Glomerular visceral epithelial cell (primary cell): ENCODE results near the gene IKZF5.

Experiments
- DNase-seq: peaks from one replicate; pipeline ENCODE4 v3.0.0-alpha.2; 2016; ENCODE audit errors: extremely low spot score

Gene IKZF5, protein sequence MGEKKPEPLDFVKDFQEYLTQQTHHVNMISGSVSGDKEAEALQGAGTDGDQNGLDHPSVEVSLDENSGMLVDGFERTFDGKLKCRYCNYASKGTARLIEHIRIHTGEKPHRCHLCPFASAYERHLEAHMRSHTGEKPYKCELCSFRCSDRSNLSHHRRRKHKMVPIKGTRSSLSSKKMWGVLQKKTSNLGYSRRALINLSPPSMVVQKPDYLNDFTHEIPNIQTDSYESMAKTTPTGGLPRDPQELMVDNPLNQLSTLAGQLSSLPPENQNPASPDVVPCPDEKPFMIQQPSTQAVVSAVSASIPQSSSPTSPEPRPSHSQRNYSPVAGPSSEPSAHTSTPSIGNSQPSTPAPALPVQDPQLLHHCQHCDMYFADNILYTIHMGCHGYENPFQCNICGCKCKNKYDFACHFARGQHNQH

DNA sequence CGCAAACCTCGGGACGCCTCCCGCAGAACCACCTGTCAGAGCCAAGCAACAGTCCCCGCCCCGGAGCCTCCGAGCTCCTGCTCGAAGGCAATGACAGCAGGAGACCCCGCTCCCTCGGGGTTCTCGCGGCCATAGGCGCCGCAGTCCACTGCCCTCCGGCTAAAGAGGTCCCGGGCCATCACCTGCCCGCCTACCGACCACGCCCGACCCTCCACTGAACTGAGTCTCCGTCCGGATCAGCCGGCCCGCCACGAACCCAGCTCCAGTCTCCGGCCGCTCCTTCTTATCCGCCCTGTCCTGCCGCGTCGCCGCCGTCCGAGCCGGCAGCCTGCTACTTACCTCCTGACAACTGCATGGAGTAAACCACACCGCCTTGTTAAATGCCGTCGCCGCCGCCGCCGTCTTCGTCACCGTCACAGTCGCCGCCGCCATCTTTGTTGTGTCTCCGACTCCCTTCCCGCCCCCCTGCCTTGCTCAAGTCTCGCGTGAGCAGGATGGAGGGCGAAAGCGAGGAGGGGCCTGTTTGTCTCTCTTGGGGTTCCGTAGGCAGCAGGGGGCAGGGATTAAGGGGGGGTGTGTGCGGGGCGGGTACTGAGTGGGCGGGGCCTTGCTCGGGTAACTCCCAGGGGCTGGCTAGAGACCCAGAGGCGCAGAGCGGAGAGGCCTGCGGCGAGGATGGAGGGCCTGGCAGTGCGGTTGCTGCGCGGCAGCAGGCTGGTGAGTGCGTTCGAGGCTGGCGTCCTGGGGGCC is at the start of gene IKZF5, which contains the start of gene ACADSB:
IKZF5 (minus strand) TSS at position 441 of the 750 bp plus-strand sequence. CDS start 10,170 bp downstream, outside the sequence.
ACADSB (plus strand) TSS at position 652 of the 750 bp plus-strand sequence; CDS start at position 676, 24 bp downstream.
- DNase-seq: peak; percentile 98

DNA sequence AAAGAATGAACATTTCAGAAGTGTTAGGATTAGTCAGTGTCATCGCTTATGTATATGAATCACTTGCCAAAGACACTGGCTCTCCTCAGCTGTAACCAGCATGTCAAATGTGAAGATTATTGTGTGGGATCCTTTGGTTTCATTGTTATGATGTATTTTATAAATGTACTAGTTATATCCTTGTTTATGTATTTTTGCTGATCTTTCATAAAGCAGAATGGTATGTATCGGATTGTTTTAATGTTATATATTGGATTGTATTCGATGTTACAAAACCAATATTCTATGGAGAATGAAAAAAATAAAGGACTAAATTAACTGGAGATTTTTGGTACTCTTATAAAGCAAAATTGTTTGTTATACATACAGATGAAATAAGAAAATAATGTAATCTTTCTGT is 49.4 kb upstream of the IKZF5 start:
- no peak for DNase-seq

GRCh38 chr10:123045961-123046731 is 37.6 kb upstream of the IKZF5 start:
- DNase-seq: no peak

GRCh38 chr10:123044391-123044790 is 35.8 kb upstream of the IKZF5 start:
- DNase-seq: no peak

DNA sequence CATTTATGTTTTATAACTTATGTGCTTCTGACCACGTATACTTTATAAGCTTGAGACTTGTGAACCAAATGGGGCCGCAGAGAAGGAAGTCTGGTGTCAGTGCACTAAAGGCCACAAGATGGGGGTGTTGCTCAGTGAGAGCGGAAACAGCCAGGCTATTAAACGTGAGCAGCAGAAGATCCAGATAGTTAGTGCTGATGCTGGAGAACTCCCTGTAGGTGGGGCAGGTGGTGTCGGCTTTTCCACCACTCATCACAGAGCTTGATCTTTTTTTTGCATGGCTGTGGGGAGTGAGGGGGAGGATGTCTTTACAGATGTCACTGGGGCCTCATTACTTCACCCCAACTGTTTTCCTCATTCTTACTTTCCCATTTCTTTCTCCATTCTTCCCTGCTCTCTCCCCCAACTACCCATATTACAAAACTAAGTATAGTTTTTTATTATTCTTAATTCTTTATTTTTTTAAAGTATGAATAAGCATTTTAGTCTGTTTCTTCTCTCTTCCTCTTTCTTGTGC is 34.9 kb upstream of the IKZF5 start:
- peak; percentile 67 for DNase-seq

GRCh38 chr10:123042708-123043408 is 34.3 kb upstream of the IKZF5 start:
- no peak for DNase-seq

GRCh38 chr10:123039632-123039930 is 31.0 kb upstream of the IKZF5 start:
- DNase-seq: no peak

DNA sequence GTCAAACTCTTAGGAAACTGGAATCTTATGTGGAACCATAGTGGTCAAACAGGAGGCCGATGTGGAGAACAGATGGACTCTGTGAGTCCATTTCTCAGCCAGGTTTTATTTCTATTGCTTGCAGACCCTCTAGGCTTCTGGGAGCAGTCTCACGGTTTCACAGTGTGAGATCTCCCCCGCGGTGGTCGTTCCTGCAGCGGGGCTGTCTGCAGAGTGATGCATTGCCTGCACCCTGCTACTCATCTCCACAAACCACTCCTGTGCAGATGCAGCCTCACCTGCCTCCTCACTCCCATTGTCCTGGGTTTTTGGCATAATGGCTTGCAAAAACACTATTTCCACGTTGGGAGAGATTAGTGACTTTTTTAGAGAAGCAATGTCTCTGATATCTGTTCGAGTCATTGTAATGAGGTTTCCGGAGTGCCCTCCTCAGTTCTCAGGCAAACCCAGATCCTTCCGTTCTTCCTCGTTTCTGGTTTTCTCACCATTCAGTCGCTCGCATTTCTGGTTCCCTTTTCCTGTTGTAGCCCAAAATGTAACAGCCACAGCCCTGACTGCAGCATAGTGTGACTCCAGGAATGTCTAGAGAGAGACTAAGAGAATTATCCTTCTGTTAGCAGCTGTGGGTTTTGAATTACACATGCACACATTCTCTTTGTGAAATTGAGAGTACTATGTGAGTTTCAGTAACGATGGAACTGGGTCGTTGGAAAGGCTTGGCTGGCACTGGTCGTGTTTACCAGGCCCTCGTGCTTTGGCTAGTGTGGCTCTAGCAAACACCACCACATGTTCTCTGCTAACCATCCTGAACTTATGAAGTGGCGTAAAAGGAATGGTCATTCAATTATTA is 30.4 kb upstream of the IKZF5 start:
- no peak for DNase-seq

DNA sequence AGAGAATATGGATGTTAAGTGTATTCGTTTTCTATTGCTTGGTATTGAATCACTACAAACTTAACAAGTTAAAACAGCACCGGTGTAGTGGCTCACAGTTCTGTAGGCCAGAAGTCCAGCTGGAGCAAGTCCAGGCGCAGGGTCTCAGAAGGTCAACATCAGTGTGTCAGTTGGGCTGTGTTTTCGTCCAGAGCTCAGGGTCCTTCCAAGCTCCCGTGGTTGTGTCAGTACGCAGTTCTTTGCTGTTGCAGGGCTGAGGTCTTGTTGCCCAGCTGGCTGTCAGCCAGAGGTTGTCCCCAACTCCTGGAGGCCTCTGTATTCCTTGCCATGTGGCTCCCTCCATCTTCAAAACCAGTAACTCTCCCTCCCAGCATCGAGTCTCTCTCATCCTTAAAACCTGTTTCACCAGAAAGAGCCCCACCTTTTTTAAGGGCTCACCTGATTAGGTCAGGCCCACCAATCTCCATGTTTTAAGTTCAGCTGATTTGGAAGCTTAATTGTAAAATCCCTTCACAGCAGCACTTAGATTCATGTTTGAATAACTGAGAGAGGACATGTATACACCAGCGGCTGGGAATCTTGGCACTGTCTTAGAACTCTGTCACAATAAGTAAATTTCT is 27.0 kb upstream of the IKZF5 start:
- DNase-seq: no peak

GRCh38 chr10:123034332-123034731 is 25.7 kb upstream of the IKZF5 start:
- DNase-seq: no peak

DNA sequence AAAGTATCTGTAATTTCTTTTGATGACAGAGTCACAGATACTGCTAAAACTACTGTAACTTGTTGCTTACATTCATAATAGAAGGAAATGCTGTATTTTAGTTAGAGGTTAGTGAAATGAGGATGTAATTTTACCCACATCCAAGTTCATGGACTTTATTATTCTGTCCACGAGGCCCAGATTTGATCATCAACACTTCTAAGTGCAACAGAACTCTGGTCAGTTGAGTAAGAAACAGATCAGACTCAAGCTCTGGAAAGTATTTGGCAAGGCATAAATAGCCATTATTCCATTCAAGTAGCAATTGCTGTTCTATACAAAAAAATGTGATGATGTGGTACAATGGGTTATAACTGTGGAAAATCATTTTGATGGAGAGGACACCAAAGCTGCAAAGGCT is 22.5 kb upstream of the IKZF5 start:
- DNase-seq: no peak

DNA sequence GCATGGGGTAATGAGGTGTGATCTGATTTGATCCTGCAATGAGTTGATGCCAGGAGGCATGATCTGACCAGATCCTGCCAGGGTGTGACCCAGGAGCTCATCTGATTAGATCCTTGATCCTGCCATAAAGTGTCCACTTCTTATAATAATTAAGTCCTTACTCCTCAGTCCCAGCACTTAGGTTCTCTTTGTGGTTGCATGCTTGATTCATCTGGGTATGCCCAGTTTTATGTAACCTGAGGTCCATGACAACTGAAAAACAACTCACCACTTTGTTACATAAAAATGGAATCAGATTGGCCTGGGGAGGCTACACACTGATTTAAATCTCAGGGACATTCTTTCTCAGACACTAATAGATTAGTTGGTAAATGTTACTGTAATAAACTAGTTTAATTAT is 19.3 kb upstream of the IKZF5 start:
- DNase-seq: peak; percentile 54

DNA sequence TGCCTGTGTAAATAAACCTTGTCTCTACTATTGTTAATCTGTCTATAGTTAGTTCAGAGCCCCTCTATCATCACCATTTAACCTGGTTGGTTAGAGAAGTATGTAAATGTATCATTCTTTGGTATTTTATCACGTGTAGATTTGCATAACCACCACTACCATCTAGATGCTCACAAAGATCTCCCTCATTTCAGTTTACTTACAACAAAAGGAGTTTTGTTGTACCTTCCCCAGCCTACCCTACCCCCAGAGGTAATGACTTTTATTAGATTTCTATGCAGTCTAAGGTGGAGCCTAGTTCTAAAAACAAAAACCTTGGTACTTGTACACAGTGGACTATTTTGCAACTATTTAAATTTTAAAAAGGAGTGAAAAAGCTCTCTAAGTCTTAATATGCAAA is 17.7 kb upstream of the IKZF5 start:
- no peak for DNase-seq

DNA sequence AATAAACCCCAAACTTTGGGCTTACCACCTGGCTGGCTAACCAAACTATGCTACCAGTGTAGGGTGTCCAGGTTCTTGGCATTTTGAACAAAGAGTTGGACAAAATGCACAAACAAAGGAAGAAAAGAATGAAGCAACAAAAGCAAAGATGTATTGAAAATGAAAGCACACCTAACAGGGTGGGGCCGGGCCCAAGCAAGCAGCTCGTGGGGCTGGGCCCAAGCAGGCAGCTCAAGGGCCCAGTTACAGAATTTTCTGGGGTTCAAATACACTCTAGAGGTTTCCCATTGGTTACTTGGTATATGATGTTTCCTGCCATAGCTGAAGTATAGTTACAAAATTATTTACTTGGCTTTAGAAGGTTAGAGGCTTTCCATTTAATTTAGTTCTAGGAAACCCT is 15.9 kb upstream of the IKZF5 start:
- no peak for DNase-seq

- DNase-seq: no peak
Observed at GRCh38 chr10:123021517-123021916, 12.9 kb upstream of the IKZF5 start.

DNA sequence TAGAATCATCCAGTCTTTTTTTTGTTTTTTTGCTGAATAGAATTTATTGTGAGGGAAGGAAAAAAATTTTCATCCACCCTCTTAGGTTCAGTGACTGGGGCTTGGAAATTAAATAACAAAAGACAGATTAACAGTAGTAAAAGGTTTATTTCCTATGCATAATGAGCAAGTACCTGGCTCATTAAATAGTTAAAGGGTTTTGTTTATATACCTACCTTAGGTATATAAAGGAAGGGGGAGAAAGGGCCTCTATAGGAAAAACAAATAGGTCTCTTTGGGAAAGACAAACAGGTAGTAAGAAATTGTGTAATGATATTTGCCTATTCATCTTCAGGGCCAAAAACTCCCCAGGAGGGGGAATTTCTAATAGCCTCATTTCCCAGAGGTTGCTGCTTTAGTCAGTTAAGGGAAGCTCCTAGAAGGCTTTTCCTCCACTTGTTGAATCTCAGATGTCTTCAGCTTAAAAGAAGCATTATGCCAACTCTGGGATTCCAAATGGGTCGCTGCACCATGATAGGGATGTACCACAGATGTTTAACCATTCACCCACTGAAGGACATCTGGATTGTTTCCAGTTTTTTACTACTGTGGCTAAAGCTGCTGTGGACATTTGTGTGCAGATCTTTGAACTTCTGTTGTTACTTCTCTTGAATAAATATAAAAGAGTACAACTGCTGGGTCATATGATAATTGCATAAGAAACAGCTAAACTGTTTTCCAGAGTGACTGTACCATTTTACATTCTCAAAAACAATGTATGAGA is 11.5 kb upstream of the IKZF5 start:
- no peak for DNase-seq

- DNase-seq: no peak
Observed at GRCh38 chr10:123019264-123019663, 10.7 kb upstream of the IKZF5 start.

- DNase-seq: no peak
Observed at GRCh38 chr10:123018531-123018930, 9.9 kb upstream of the IKZF5 start.

- no peak for DNase-seq
Observed at GRCh38 chr10:123017421-123018165, 9.0 kb upstream of the IKZF5 start.
